ENCODE data around the gene METTL6. TPM values are rescaled to one million over a fixed set of nuclear protein-coding genes. Genes with fewer than 3 reads are reported as not detected.
"Not testable (repeated sequence)": the region's sequence is repeated elsewhere in the genome, so short reads cannot be mapped to it uniquely, and the experiment has no call there.

METTL6 gene
- total RNA-seq, 4 donors from 2014 or later: 13.2 to 20.8 (median 17.0) TPM

DNA sequence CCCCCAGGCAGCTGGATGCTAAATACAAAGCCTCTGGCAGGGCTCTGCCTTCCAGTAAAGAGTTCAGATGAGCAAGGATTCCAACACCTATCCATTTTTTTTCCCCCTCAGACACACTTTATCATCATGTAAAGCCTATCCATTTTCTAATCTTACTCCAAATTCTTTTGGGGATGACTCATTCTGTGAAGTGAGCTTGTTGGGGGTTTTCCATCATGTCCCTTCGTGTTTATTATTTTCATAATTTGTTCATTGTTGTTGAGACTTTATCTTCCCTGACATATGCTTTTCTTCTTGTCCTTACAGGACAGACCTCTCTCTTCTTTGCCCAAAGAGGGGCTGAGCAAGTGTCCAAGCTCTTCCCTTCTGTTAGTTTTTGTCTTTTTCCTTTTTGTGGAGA, 60.3 kb downstream of the METTL6 start:
- no peak for DNase-seq (ENCODE audit: low spot score in 2 of 2)
- no peak overlapping the region for H3K4me3 ChIP-seq
- no peaks in the 10 kb centered on the region for H3K27me3 ChIP-seq
- no peak for TF ChIP-seq EP300 (IDR thresholded peaks at IDR 0.05)
- TF ChIP-seq, protein P1, sequence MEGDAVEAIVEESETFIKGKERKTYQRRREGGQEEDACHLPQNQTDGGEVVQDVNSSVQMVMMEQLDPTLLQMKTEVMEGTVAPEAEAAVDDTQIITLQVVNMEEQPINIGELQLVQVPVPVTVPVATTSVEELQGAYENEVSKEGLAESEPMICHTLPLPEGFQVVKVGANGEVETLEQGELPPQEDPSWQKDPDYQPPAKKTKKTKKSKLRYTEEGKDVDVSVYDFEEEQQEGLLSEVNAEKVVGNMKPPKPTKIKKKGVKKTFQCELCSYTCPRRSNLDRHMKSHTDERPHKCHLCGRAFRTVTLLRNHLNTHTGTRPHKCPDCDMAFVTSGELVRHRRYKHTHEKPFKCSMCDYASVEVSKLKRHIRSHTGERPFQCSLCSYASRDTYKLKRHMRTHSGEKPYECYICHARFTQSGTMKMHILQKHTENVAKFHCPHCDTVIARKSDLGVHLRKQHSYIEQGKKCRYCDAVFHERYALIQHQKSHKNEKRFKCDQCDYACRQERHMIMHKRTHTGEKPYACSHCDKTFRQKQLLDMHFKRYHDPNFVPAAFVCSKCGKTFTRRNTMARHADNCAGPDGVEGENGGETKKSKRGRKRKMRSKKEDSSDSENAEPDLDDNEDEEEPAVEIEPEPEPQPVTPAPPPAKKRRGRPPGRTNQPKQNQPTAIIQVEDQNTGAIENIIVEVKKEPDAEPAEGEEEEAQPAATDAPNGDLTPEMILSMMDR (IDR thresholded peaks at IDR 0.05): no peak
- no peak for TF ChIP-seq POLR2A (IDR thresholded peaks at IDR 0.05)
- WGBS, 2 donors: 29 to 32% methylated on average over 1 of the region's 1 CpG
- no peaks in the 10 kb centered on the region for H3K9me3 ChIP-seq
- peaks cover 0 to 21% (median 4%) of the 10 kb centered on the region in 4 donors for H3K4me1 ChIP-seq
- no peak overlapping the region for H3K27ac ChIP-seq
- H3K36me3 ChIP-seq: no peaks in the 10 kb centered on the region

DNA sequence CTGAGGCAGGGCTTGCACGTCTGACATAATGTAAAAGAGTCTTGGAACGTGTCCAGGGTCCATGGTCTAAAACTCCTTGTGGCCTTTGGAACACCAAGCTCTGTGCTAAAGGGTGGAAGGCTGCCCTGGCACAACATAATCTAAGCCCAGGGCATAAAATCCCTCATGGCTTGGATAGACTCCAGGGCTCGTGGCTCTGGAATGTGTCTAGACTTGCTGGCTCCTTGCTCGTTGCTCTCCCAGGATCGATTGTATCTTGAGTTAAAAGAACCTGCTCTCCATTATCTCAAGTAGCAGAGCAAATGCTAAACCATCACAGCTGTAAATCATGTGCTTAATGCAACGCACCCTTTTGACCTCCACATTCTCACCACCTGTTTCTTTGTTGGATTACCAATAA, 63.3 kb downstream of the METTL6 start:
- not testable (repeated sequence) for H3K4me3 ChIP-seq; H3K36me3 ChIP-seq; H3K27ac ChIP-seq; DNase-seq (ENCODE audit: low spot score in 2 of 2); H3K9me3 ChIP-seq; H3K27me3 ChIP-seq
- WGBS, 2 donors: 25 to 28% methylated on average over 6 of the region's 6 CpGs
- H3K4me1 ChIP-seq: peaks cover 0 to 44% (median 18%) of the 10 kb centered on the region in 4 donors

DNA sequence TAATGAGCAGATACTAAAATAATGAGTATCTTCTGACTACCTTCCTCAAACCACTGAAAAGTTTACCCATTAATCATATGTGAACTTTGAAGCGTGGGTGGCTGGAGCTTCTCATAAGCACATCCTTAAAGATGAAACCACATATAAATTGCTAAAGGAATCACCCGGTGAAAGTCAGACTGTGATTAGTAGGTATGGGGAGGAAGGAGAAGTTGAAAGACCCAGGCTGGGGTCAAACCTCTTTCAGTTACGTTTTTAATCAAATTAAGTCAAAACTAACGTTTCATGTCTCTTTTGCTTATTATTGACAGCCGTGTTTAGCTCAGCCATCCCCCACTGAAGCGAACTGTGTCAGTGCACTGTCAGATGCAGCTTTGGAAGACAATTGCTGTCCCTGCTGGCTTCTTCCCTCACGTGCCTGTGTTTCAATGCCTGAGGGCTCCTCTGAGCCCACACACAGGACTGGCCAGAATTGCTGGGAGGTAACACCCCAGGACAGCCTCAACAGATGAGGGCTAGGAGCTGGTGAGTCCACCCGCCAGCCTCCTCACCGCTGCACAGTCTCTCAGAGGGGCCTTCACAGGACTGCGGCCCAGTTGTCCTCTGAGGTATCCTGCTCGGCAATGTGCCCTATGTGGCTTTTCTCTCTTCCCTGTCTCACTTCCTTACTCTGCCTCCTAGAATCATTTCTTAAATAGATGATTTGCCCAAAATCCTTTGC, 65.7 kb downstream of the METTL6 start:
- Histone ChIP-seq H3K4me1 (peaks cover 0 to 44% (median 18%) of the 10 kb centered on the region in 4 donors), H3K36me3 (no peaks in the 10 kb centered on the region), H3K9me3 (no peaks in the 10 kb centered on the region), H3K4me3 (no peak overlapping the region), H3K27me3 (no peaks in the 10 kb centered on the region), H3K27ac (peak overlapping the region in 3 of 4 donors; percentile 16 to 68 (median 62))
- TF ChIP-seq POLR2A (IDR thresholded peaks at IDR 0.05) (no peak), EP300 (IDR thresholded peaks at IDR 0.05) (no peak)
- TF ChIP-seq, protein P1 (IDR thresholded peaks at IDR 0.05): no peak
- WGBS, 2 donors: 48 to 63% methylated on average over 11 of the region's 11 CpGs
- peak in 1 of 2 donors; percentile 25 for DNase-seq (ENCODE audit: low spot score in 2 of 2)

DNA sequence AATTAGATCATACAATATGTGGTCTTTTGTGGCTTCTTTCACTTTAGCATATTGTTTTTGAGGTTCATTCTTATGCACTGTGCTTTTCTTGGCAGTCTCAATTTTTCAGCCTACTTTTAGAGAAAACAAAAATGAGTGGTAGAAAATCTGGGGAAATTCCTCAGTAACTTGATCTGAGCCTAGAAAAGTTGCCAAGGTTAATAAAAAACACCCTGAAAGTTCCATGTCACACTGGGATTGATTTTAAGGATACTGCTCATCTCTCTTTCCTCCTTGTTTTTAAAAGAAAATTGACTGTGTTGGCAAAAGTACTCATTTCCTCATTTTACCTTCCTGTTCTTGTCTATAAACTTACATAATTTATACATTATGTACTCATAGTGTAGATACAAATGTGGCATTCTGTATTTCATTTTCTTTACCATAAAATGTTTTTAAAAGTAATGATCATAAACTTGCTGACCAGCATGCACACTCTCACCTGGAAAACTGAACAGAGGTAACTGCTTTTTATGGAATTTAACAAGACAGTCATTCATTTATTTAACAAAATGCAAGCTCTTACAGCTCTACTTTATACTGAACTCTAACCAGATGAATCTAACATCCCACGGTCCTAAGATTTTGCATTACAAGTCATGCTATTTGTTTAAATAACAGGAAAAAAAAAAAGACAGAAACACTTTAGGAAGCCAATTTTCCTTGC, 66.4 kb downstream of the METTL6 start:
- 25 to 49% methylated on average over 1 of the region's 1 CpG for WGBS, 2 donors
- Histone ChIP-seq H3K9me3 (no peaks in the 10 kb centered on the region), H3K36me3 (no peaks in the 10 kb centered on the region), H3K27ac (peak overlapping the region; percentile 10 to 68 (median 39)), H3K27me3 (no peaks in the 10 kb centered on the region), H3K4me1 (peaks cover 0 to 51% (median 21%) of the 10 kb centered on the region in 4 donors), H3K4me3 (no peak overlapping the region)
- DNase-seq (ENCODE audit: low spot score in 2 of 2): no peak
- TF ChIP-seq, protein P1 (IDR thresholded peaks at IDR 0.05): no peak
- TF ChIP-seq EP300 (IDR thresholded peaks at IDR 0.05) (no peak), POLR2A (IDR thresholded peaks at IDR 0.05) (no peak)

Small RNA genes lying within 50 kb of the gene (small RNA-seq; reads per million reads assigned to genes)
- gene HMGN2P7 (not detected), gene RNU6-1024P (not detected)

Other genes starting within 250 kb of the METTL6 start
- gene CAPN7, start 221.3 kb downstream of the METTL6 start, total RNA-seq: 10 to 100 TPM; 57.9 to 82.0 (median 74.2) TPM
- gene SH3BP5, start 95.0 kb downstream of the METTL6 start, total RNA-seq: 100 to 1,000 TPM in 3 of 4 donors, 10 to 100 TPM in 1; 99.0 to 113 (median 105) TPM
- gene EAF1, start 54 bp upstream of the METTL6 start, total RNA-seq: 10 to 100 TPM; 16.5 to 26.4 (median 19.3) TPM
- gene COLQ, start 94.2 kb upstream of the METTL6 start, total RNA-seq: 10 to 100 TPM in 1 of 4 donors, 1 to 10 TPM in 3; 1.9 to 10.2 (median 3.6) TPM
- gene HACL1, start 174.0 kb upstream of the METTL6 start, total RNA-seq: 10 to 100 TPM; 19.0 to 33.3 (median 24.2) TPM
- gene BTD, start 174.2 kb upstream of the METTL6 start, total RNA-seq: 10 to 100 TPM; 14.4 to 50.0 (median 40.2) TPM